ENCODE data around the gene NEDD4L.
A peak's percentile ranks its signal among the peaks of the same experiment; 100 is the strongest.
"Not testable (repeated sequence)": the region's sequence is repeated elsewhere in the genome, so short reads cannot be mapped to it uniquely, and the experiment has no call there.

NEDD4L gene

GRCh38 chr18:58043491-58044369 lies at the start of gene NEDD4L:
Gene NEDD4L (plus strand): TSS chr18:58044226. CDS start chr18:58044661, 435 bp downstream.
- DNase-seq, result peak; percentile 85

GRCh38 chr18:57995331-57995730 lies 48.7 kb upstream of the NEDD4L start:
- no peak for DNase-seq

DNA sequence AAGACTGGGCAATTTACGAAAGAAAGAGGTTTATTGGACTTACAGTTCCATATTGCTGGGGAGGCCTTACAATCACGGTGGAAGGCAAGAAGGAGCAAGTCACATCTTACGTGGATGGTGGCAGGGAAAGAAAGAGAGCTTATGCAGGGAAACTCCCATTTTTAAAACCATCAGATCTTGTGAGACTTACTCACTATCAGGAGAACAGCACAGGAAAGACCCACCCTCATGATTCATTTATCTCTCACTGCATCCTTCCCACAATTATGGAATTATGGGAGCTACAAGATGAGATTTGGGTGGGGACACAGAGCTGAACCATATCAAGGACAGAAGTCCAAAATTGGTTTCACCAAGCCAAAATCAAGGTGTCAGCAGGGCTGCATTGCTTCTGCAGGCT lies 47.1 kb upstream of the NEDD4L start:
- DNase-seq, result not testable (repeated sequence)

GRCh38 chr18:57997820-57998219 lies 46.2 kb upstream of the NEDD4L start:
- no peak for DNase-seq

- DNase-seq, result no peak
These were observed 45.6 kb upstream of the NEDD4L start for GRCh38 chr18:57998461-57998860.

DNA sequence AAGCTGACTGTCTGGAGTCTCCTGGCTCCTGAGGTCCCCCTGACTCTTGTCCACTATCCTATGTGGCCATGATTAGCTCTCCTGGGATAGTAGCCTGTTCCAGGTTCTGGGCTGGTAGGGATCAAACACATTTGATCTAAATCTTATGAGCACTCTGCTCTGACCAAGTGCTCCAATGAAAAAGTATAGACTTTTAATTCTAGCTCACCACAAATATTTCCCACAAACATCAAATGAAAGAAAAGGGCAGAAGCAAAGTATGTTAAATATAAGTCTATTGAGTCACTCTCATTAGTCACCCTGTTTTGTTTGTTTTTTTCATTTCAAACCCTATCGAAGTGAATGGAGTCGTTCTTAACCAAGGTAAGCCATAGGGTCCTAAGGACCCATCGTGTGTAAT lies 39.7 kb upstream of the NEDD4L start:
- DNase-seq, result no peak

DNA sequence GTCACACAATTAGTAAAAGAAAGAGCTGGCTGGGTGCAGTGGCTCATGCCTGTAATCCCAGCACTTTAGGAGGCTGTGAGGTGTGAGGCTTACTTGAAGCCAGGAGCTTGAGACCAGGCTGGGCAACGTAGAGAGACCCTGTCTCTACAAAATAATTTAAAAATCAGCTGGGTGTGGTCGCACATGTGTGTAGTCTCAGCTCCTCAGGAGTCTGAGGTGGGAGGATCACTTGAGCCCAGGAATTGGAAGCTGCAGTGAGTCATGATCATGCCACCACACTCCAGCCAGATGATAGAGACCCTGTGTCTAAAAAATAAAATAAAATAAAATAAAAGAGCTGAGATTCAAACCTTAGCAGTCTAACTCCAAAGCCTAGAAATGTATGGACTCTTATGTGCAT lies 39.0 kb upstream of the NEDD4L start:
- no peak for DNase-seq

GRCh38 chr18:58005885-58006523 lies 38.0 kb upstream of the NEDD4L start:
- DNase-seq, result peak; percentile 8

DNA sequence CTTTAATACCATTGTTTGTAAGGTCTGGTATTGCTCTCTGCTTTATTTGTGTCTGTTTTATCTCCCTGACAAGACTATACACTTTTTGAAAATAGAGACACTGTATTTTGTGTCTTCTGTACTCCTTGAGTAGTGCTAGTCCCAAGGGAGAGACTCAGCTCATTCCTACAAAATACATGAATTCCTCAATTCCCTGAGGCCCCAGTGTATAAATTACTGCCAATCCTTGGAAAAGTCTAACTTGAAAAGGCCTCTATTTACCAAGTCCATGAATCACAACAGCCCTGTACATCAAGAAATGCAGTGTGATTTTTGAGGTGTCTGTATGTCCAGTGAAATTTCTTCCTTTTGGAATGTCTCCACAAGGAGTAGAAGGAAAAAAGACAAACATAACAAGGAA lies 34.9 kb upstream of the NEDD4L start:
- DNase-seq, result no peak

- no peak for DNase-seq
These were observed 33.8 kb upstream of the NEDD4L start for GRCh38 chr18:58010265-58010664.

- DNase-seq, result no peak
These were observed 31.7 kb upstream of the NEDD4L start for GRCh38 chr18:58012356-58012755.

- DNase-seq, result no peak
These were observed 30.5 kb upstream of the NEDD4L start for GRCh38 chr18:58013241-58014211.

- no peak for DNase-seq
These were observed 28.8 kb upstream of the NEDD4L start for GRCh38 chr18:58015065-58015780.

DNA sequence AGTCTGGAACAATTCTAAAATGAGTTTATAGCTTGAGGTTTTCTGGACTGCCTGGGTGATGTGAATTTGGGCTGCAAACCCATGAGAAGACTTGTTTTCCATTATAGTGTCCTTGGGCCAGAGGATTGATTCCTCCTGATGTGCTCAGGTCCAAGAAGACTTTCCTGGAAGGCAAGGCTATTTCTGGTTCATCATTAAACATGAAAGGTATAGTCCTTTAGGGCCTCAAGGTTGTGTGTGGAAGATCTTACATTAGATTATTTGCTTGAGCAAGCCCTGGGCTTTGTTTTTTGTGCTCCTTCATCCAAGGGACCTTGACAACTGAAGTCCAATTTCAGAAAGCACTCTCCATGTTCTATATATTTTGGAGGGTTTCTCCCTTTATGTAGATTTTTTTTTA lies 26.8 kb upstream of the NEDD4L start:
- no peak for DNase-seq

DNA sequence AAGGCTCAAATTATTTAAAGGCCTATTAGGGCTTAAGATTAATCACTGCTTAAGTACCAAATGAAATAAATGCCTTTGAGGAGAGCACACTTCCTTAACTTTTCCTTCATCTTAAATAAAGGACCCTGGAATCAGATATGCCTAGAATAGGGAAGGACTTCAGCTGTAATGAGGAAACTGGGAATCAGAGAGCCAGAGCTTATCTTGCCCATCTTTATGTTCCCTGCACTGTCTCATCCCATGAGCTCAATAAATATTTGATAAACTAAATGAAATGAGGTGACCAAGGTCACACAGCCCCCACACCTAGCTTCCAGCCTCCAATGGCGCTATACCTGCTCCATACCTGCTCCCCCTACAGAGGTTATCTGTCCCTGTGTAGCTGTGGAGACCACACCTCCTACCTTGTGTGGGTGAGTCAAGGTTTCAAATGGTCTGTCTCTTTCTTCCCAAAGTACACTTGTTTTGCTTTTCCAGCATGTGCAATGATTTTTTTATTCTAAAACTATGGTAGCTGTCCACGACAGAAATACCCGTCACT lies 23.4 kb upstream of the NEDD4L start:
- no peak for DNase-seq

DNA sequence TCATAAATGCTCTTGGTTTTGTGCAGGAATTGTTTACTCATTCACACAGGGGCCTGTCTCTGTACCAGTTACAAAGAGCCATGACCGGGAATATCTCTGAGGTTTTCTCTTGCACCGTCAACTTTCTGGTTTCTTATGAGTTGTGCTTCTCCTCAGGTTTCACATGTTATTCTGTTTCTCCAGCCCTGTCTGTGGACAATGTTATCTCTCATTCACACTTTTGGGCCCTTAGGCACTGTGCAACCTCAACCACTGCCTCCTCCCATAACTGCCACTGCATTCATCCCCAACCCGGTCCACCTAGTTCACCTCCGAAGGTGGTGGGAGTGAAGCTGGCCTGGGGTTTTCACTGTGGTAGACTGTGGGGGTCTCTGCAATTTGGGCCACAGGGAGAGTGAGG lies 22.5 kb upstream of the NEDD4L start:
- no peak for DNase-seq

- no peak for DNase-seq
These were observed 20.9 kb upstream of the NEDD4L start for GRCh38 chr18:58023108-58023507.

- DNase-seq, result no peak
These were observed 19.9 kb upstream of the NEDD4L start for GRCh38 chr18:58024139-58024538.

- DNase-seq, result no peak
These were observed 18.8 kb upstream of the NEDD4L start for GRCh38 chr18:58025205-58025604.

DNA sequence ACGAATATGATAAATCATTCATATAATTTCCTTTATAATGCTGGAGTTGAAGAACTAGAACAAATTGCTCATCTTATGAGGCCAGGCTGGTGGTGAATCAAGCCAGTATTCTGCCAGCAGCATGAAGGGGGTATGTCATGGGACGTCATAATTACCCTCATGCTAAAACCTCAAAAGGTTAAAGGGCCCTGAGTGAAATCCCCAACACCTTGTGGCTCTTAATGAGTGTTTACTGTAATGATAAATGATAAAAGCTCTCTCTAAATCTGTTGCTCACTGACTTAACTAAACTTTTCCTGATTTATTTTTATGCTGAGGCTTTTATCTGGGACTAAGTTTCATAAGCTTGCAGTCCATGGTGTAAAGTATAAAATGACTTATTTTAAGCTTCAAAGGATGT lies 18.3 kb upstream of the NEDD4L start:
- DNase-seq, result no peak

DNA sequence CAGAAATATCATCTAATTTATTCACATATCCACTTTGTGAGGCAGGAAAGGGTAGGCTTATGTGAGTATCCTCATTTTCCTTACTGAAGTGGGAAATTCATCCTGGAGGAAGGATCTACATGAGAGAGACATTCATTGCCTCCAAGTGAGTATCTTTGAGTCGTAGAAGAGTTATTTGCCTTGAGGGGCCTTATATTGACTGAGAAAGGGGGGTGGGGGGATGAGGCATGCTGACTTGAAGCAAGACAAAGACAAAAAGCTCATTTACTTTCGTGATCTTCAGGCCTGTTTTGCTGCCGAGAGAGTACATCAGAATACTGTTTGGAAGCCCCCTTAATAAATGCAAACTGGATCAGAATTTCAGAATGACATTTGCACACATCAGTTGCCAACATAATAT lies 17.6 kb upstream of the NEDD4L start:
- no peak for DNase-seq

GRCh38 chr18:58026857-58027256 lies 17.2 kb upstream of the NEDD4L start:
- no peak for DNase-seq
